ENCODE results near the gene TNC.

The TNC gene

DNA sequence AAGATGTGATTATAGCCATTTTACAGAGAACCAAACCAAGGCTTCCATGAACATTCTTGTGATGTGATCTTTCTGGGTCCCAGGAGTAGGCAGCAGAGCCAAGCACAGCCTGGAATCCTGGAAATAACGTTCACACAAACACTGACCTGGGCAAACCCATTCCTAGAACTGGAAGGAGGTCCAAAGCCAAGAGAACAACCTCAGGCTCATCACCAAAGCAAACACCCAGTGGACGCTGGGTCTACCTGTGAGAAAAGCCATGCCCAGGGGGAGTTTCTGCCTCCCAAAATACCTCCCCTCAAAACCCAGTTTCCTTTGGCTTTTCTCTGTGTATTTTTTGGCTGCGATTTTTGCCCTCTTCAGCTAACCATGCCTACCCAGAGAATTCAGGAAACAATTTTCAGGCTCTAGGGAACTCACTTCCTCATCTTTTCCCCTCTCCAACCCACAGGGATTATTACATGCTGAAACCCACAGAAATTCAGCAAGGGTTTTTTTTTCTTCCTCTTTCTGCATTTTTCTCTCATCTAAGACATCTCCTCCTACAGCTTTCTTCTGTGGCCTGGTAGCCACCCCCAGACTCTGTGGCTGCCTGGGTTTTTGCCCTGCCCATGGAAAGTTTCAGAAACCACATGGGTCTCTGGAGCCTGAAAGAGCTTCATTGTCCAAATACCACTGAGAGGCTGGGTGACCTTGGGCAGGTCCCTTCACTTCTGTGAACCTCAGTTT lies 75.0 kb downstream of the TNC start:
- no peak for DNase-seq (ENCODE audit: low read depth)
- TF ChIP-seq, protein P1, sequence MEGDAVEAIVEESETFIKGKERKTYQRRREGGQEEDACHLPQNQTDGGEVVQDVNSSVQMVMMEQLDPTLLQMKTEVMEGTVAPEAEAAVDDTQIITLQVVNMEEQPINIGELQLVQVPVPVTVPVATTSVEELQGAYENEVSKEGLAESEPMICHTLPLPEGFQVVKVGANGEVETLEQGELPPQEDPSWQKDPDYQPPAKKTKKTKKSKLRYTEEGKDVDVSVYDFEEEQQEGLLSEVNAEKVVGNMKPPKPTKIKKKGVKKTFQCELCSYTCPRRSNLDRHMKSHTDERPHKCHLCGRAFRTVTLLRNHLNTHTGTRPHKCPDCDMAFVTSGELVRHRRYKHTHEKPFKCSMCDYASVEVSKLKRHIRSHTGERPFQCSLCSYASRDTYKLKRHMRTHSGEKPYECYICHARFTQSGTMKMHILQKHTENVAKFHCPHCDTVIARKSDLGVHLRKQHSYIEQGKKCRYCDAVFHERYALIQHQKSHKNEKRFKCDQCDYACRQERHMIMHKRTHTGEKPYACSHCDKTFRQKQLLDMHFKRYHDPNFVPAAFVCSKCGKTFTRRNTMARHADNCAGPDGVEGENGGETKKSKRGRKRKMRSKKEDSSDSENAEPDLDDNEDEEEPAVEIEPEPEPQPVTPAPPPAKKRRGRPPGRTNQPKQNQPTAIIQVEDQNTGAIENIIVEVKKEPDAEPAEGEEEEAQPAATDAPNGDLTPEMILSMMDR (conservative IDR thresholded peaks at IDR 0.05; ENCODE audit: low read depth, low read length) = no peak
- H3K4me3 ChIP-seq (ENCODE audit: low read length) = no peak overlapping the region

DNA sequence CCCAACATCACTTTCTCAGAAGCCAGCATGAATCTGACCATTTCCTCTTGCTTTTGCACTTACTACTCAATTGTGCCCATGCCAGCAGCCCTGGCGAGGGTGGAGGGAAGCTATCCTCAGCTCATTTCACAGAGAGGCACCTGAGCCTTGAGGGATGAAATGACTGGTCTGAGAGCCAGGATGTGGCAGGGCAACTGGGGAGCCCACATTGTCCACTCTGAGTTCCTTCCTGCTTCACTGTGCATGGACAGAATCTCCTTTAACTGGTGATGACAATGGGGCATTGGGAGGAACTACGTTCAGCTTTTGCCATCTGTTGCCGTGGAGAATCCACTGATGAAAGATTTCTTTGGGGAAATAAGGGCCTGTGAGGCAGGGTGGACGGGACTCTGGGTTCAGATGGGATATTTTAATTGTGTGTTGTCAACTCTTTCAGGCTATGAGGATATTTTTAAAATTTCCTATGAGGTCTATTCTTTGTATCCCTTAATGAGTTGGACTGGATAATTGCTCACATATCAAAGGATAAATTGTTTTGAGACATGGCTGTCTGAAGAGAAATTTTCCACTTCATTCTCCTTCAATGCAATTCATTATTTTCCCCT lies 78.3 kb downstream of the TNC start:
- DNase-seq (ENCODE audit: low read depth) = no peak
- TF ChIP-seq, protein P1 (conservative IDR thresholded peaks at IDR 0.05; ENCODE audit: low read depth, low read length) = no peak
- no peak overlapping the region for H3K4me3 ChIP-seq (ENCODE audit: low read length)

DNA sequence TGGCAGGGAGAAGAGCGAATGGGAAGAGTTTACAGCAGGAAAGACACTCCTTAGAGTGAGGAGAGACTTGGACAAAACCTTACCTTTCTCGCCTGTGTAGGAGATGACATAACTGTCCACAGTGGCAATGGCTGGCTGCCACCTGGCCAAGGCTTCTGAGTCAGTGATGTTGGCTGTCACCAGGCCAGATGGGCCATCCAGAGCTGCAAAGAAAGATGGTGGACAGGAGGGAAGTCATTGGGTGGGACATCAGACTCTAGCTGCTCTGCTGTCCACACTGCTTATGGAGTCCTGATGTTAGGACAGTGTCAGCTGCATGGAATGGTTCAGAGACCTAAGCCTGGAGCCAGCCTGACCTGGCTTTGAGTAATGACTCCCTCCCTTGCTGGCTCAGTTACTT lies 79.8 kb downstream of the TNC start:
- no peak for DNase-seq (ENCODE audit: low read depth)
- TF ChIP-seq, protein P1 (conservative IDR thresholded peaks at IDR 0.05; ENCODE audit: low read depth, low read length) = no peak

DNA sequence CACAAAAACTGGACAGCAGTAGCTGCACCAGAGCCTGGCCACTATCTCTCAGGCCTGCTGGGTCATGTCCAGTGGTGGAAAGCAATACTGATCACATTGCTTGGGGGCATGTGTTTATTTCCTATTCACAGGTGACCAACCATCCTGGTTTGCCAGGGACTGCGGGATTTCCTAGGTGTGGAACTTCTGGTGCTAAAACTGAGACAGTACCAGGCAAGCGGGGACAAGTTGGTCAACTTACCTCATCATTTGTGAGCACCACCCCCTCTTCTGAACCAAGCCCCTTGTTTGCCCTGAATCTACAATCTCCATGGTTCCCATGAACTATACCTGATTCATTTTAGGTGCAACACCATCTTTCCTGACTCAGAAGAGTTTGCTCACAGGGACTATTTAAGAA lies 81.3 kb downstream of the TNC start:
- no peak for DNase-seq (ENCODE audit: low read depth)
- no peak overlapping the region for H3K4me3 ChIP-seq (ENCODE audit: low read length)
- TF ChIP-seq, protein P1 (conservative IDR thresholded peaks at IDR 0.05; ENCODE audit: low read depth, low read length) = no peak

More for the DNA sequence above, 79.8 kb downstream of the TNC start:
- H3K4me3 ChIP-seq (ENCODE audit: low read length) = no peak overlapping the region

DNA sequence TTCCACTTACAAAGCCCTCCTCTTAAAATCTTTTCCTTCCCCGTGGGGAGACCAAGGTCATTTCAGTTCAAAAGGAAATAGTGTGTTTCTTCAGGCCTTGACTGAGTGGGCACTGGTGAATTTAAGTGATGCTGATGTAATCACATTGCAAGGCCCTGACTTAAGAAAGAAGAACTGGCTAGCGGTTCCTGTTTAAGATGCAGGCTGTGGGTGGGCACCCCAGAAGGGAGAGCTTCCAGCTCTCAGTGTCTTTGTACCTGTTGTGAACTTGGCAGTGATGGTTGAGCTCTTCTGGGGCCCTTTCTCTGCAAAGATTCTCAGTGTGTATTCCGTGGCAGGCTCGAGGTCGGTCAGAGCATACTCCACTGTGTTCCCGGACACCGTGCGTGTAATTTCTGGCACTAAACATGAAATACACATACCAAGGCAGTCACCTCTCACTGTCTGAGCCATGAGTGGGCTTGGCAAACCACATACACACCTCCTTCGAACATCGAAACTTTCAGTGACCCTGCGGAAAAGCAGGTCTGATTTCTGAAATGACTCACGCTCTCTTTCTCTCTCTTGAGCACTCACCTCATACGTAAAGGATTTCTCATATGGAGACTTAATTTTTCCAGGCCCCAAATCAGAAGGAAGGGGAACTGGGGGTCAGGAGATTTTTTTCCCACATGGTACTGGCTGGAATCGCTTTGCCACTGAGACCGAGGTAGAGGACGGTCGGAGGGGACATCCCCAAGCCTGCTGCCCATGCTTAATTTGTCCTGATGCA lies 81.9 kb downstream of the TNC start:
- DNase-seq (ENCODE audit: low read depth) = no peak
- H3K4me3 ChIP-seq (ENCODE audit: low read length) = no peak overlapping the region
- TF ChIP-seq, protein P1 (conservative IDR thresholded peaks at IDR 0.05; ENCODE audit: low read depth, low read length) = no peak

DNA sequence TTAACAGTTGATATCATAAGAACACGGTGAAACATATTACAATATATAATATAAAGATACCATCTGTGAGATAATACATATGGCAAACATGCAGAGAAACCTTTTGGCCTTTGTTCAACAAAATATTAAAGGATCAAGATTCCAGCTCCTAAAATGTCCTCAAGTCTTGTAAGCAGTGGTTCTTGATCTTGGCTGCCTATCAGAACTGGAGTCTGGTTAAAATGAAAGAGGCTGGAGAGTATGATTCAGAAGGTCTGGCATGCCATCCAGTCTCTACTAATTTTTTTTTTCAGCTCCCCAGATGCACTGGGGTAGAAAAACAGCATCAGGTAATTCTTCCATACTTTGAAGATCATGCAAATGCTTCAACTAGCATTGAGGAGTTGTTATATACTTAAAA lies 83.2 kb downstream of the TNC start:
- TF ChIP-seq, protein P1 (conservative IDR thresholded peaks at IDR 0.05; ENCODE audit: low read depth, low read length) = no peak
- no peak overlapping the region for H3K4me3 ChIP-seq (ENCODE audit: low read length)
- DNase-seq (ENCODE audit: low read depth) = peak; percentile 61

Measured in retinal pigment epithelial cell (primary cell).